Measurements from ENCODE around the gene PDSS2. TPM values are rescaled to one million over a fixed set of nuclear protein-coding genes. Genes with fewer than 3 reads are reported as not detected.

PDSS2 gene
- total RNA-seq, 1 donor from 2014 or later, result 6.5 TPM

DNA sequence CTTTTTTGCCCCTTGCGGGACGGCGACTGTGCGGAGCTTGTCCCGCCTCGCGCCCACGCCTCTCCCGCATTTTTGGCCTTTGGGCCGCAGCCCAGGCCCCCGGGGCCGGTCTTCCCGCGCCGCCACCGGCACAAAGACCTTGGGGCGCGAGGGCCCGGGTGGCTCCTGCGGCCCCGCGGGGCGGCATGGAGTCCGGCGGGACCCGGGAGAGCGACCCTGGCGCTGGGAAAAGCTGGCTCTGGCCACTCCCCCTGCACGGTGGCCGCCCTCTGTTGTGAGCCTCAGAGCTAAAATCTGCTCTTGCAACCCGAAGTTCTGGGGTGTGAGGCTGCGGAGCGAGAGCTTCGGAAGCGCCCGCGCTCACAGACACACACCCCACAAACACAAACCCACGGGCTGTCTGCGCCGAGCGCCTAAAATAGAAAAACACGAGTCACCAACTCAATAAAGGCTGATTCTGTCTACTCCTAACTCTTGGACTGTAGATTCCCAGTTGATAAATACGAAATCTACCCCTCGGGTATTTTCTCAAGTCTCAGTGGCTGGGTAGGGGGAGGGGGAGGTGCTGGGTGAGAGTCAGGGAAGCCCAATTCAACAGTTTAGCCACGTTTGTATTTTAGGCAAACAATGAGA lies 343.6 kb downstream of the PDSS2 start:
- H3K4me3 Mint-ChIP-seq (ENCODE audit: unreplicated experiment), result peak overlapping the region; percentile 93
- H3K9me3 Mint-ChIP-seq (ENCODE audit: unreplicated experiment), result peaks cover 21% of the 10 kb centered on the region
- no peaks in the 10 kb centered on the region for H3K36me3 Mint-ChIP-seq (ENCODE audit: unreplicated experiment)
- TF ChIP-seq, protein P1, sequence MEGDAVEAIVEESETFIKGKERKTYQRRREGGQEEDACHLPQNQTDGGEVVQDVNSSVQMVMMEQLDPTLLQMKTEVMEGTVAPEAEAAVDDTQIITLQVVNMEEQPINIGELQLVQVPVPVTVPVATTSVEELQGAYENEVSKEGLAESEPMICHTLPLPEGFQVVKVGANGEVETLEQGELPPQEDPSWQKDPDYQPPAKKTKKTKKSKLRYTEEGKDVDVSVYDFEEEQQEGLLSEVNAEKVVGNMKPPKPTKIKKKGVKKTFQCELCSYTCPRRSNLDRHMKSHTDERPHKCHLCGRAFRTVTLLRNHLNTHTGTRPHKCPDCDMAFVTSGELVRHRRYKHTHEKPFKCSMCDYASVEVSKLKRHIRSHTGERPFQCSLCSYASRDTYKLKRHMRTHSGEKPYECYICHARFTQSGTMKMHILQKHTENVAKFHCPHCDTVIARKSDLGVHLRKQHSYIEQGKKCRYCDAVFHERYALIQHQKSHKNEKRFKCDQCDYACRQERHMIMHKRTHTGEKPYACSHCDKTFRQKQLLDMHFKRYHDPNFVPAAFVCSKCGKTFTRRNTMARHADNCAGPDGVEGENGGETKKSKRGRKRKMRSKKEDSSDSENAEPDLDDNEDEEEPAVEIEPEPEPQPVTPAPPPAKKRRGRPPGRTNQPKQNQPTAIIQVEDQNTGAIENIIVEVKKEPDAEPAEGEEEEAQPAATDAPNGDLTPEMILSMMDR (IDR thresholded peaks at IDR 0.05; ENCODE audit: partially characterized antibody, unreplicated experiment), result no peak
- peak overlapping the region; percentile 99 for H3K27ac Mint-ChIP-seq (ENCODE audit: unreplicated experiment)
- peaks cover 23% of the 10 kb centered on the region for H3K27me3 Mint-ChIP-seq (ENCODE audit: unreplicated experiment)
- DNase-seq, result peak; percentile 87
- H3K4me1 Mint-ChIP-seq (ENCODE audit: low read depth, unreplicated experiment), result peaks cover 15% of the 10 kb centered on the region

DNA sequence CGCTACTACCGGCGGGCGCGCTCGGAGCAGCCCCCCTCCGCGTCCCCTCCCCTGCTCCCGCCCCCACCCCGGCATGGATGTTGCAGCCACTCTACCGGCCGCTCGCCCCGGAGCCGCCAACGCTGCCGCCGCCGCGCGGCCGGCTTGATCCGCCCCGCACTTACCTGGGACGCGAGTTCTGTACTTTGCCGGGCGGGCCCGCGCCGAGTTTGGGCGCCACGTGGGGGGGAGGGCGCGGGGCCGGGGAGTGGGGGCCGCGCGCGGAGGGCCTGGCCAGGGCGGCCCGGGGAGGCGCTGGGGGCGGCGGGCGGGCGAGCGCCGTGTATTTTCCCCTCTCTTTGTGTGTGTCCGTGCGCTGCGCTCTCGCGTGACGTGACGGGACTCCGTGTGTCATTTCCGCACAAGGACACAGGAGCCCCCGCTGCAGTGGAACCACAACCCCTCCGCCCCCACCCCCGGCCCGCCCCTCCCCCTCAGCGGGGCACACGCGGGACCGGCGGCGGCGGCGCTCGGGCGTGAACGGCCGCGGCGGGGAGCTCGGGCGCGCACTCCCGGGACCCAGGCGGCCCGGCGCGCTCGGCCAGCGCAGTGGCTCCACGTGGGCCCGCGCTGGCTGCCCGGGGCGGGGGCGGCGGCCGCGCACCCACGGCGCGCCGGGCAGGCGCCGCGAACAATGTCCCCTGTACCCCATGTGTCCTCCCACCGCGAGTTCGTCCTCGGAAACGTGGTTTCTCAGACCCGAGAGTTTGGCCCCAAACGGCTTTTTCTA lies 344.3 kb downstream of the PDSS2 start, which contains the start of gene BEND3:
Gene BEND3, minus strand, starts transcription at position 590 of the 769 bp plus-strand sequence. CDS start 16,230 bp downstream, outside the sequence.
- Mint-ChIP-seq H3K36me3 (ENCODE audit: unreplicated experiment) (no peaks in the 10 kb centered on the region), H3K27ac (ENCODE audit: unreplicated experiment) (peak within 1 kb of the TSS; percentile 99), H3K4me3 (ENCODE audit: unreplicated experiment) (peak within 1 kb of the TSS; percentile 93), H3K4me1 (ENCODE audit: low read depth, unreplicated experiment) (peaks cover 15% of the 10 kb centered on the region), H3K9me3 (ENCODE audit: unreplicated experiment) (peaks cover 21% of the 10 kb centered on the region), H3K27me3 (ENCODE audit: unreplicated experiment) (peaks cover 23% of the 10 kb centered on the region)
- peak; percentile 62 for DNase-seq
- TF ChIP-seq, protein P1 (IDR thresholded peaks at IDR 0.05; ENCODE audit: partially characterized antibody, unreplicated experiment), result no peak

DNA sequence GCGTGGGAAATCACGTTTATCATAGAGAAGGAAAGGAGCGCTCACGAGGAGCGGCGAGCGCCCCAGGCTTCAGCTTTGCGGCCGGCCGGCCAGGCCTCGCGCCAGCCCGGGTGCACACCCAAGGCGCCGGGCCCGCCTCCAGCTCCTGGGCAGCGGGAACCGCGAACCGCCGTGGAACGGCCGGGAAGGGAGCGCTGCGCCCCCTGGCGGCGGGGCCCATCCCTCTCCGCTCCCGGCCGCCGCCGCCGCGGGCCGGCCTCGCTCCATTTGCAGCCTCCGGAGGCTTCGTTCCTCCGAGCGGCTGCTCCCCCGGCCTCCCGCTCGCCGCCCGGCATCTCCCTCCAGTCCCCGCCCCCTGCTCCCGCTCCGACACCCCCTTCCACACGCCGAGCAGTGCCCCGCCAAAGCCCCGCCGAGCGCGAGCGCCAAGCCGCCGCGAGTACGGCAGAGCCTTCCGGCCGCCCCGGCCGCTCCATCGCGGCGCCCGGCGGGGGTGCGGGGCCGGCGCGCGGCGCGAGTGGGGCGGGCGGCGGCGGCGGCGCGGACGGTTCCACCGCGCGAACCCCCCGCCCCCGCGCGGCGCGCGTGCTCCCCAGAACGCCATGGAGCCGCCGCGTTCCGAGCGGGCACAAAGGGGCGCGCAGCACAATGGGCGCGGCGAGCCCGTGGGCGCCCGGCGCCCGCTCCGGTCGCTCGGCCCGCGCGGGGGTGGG lies 345.0 kb downstream of the PDSS2 start:
- TF ChIP-seq, protein P1 (IDR thresholded peaks at IDR 0.05; ENCODE audit: partially characterized antibody, unreplicated experiment), result peak; percentile 98
- Mint-ChIP-seq H3K9me3 (ENCODE audit: unreplicated experiment) (peaks cover 21% of the 10 kb centered on the region), H3K4me3 (ENCODE audit: unreplicated experiment) (peak overlapping the region; percentile 88), H3K36me3 (ENCODE audit: unreplicated experiment) (no peaks in the 10 kb centered on the region), H3K27ac (ENCODE audit: unreplicated experiment) (peak overlapping the region; percentile 92), H3K4me1 (ENCODE audit: low read depth, unreplicated experiment) (peaks cover 15% of the 10 kb centered on the region), H3K27me3 (ENCODE audit: unreplicated experiment) (peaks cover 23% of the 10 kb centered on the region)
- peak; percentile 89 for DNase-seq

DNA sequence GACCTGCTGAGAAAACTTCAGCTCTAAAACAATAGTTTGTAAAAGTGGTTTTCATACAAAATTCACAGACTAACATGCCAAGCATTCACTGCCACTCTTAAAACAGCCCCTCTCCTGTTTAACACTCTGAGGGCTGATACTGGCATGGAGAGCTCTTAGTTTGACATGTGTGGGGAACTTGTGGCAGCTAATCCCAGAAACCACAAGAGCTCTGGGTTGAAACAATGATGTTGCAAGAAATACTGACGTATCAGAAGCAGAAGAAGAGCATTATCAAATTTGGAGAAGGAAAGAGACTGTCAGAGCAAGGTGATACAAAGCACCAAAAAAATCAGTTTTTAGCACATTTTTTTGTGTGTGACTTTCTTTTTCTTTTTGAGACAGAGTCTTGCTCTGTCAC lies 349.2 kb downstream of the PDSS2 start:
- Mint-ChIP-seq H3K36me3 (ENCODE audit: unreplicated experiment) (no peaks in the 10 kb centered on the region), H3K27ac (ENCODE audit: unreplicated experiment) (no peak overlapping the region), H3K27me3 (ENCODE audit: unreplicated experiment) (peaks cover 13% of the 10 kb centered on the region), H3K4me1 (ENCODE audit: low read depth, unreplicated experiment) (peaks cover 13% of the 10 kb centered on the region), H3K4me3 (ENCODE audit: unreplicated experiment) (no peak overlapping the region), H3K9me3 (ENCODE audit: unreplicated experiment) (peaks cover 10% of the 10 kb centered on the region)
- DNase-seq, result no peak
- TF ChIP-seq, protein P1 (IDR thresholded peaks at IDR 0.05; ENCODE audit: partially characterized antibody, unreplicated experiment), result no peak

Measured in glutamatergic neuron (in vitro differentiated cells).